GM21360 (cell line): ENCODE results near the gene SORCS2.

ENCODE experiments used
- ATAC-seq: cut with Tn5 transposase; IDR thresholded peaks from one replicate; pipeline ENCODE4 v1.9.1; 2021; ENCODE audit warnings: mild to moderate bottlenecking, moderate library complexity; ENCODE audit not compliant: unreplicated experiment

Gene SORCS2

GRCh38 chr4:7487502-7487901 is 295.2 kb downstream of the SORCS2 start:
- ATAC-seq = no peak

- ATAC-seq = no peak
These were observed 295.8 kb downstream of the SORCS2 start for GRCh38 chr4:7487998-7488671.

GRCh38 chr4:7491915-7492314 is 299.6 kb downstream of the SORCS2 start:
- ATAC-seq = no peak

- ATAC-seq = no peak
These were observed 306.3 kb downstream of the SORCS2 start for GRCh38 chr4:7498446-7499200.

GRCh38 chr4:7499661-7500060 is 307.3 kb downstream of the SORCS2 start:
- no peak for ATAC-seq

GRCh38 chr4:7500404-7500803 is 308.1 kb downstream of the SORCS2 start:
- no peak for ATAC-seq

GRCh38 chr4:7501314-7501713 is 309.0 kb downstream of the SORCS2 start:
- ATAC-seq = no peak

GRCh38 chr4:7501873-7502272 is 309.5 kb downstream of the SORCS2 start:
- no peak for ATAC-seq

- ATAC-seq = no peak
These were observed 311.4 kb downstream of the SORCS2 start for GRCh38 chr4:7503559-7504249.

- no peak for ATAC-seq
These were observed 313.0 kb downstream of the SORCS2 start for GRCh38 chr4:7505116-7505900.

GRCh38 chr4:7506119-7506518 is 313.8 kb downstream of the SORCS2 start:
- ATAC-seq = no peak

GRCh38 chr4:7506572-7506971 is 314.2 kb downstream of the SORCS2 start:
- ATAC-seq = no peak

GRCh38 chr4:7507381-7507780 is 315.0 kb downstream of the SORCS2 start:
- no peak for ATAC-seq

- no peak for ATAC-seq
These were observed 317.7 kb downstream of the SORCS2 start for GRCh38 chr4:7510066-7510465.

GRCh38 chr4:7510538-7510937 is 318.2 kb downstream of the SORCS2 start:
- ATAC-seq = no peak

- no peak for ATAC-seq
These were observed 319.2 kb downstream of the SORCS2 start for GRCh38 chr4:7511525-7511924.

- no peak for ATAC-seq
These were observed 320.1 kb downstream of the SORCS2 start for GRCh38 chr4:7512428-7512827.

GRCh38 chr4:7512946-7513345 is 320.6 kb downstream of the SORCS2 start:
- ATAC-seq = no peak

- ATAC-seq = no peak
These were observed 321.3 kb downstream of the SORCS2 start for GRCh38 chr4:7513671-7514070.

GRCh38 chr4:7514281-7514680 is 321.9 kb downstream of the SORCS2 start:
- ATAC-seq = no peak

GRCh38 chr4:7514789-7515188 is 322.5 kb downstream of the SORCS2 start:
- ATAC-seq = no peak
